Middle frontal gyrus (tissue), 1 donor: Measurements from ENCODE around the gene EFEMP1.
"Not testable (repeated sequence)": the region's sequence is repeated elsewhere in the genome, so short reads cannot be mapped to it uniquely, and the experiment has no call there.

ENCODE experiments used
- DNase-seq: peaks from one replicate; pipeline ENCODE4 v3.0.0-alpha.2; 2015; ENCODE audit warnings: low spot score; ENCODE audit errors: extremely low spot score

EFEMP1 gene

GRCh38 chr2:55831671-55832410 lies 91.7 kb downstream of the EFEMP1 start:
- DNase-seq, result not testable (repeated sequence)

- DNase-seq, result no peak
Observed at GRCh38 chr2:55827855-55828254, 95.7 kb downstream of the EFEMP1 start.

- DNase-seq, result not testable (repeated sequence)
Observed at GRCh38 chr2:55827428-55827827, 96.2 kb downstream of the EFEMP1 start.

GRCh38 chr2:55826246-55826645 lies 97.3 kb downstream of the EFEMP1 start:
- DNase-seq, result no peak

- DNase-seq, result no peak
Observed at GRCh38 chr2:55824551-55825096, 99.0 kb downstream of the EFEMP1 start.
